ENCODE measurements around the gene SDHAF2. TPM values are rescaled to one million over a fixed set of nuclear protein-coding genes. Genes with fewer than 3 reads are reported as not detected.
"Not testable (repeated sequence)": the region's sequence is repeated elsewhere in the genome, so short reads cannot be mapped to it uniquely, and the experiment has no call there.

The SDHAF2 gene
- polyA plus RNA-seq, 3 donors = 41.9 to 45.9 (median 42.1) TPM

DNA sequence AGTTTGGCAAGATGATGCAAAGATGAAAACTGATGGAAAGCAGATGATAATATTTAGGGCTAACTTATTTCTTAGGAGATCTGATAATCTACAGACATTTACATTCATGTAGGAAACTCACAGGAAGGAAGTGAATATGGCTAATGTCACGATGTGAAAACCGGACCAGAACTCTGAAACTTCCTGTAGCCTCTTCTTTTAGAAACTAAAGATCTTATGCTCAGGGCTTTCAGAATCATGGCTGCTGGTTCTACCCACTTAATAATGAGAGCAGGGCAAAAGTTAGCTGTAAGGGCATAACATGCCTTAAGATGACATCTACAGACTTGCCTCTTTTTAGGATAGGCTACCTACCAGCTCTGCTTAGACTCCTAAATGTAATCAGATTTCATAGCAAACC, 15.4 kb upstream of the SDHAF2 start:
- no peak for DNase-seq

DNA sequence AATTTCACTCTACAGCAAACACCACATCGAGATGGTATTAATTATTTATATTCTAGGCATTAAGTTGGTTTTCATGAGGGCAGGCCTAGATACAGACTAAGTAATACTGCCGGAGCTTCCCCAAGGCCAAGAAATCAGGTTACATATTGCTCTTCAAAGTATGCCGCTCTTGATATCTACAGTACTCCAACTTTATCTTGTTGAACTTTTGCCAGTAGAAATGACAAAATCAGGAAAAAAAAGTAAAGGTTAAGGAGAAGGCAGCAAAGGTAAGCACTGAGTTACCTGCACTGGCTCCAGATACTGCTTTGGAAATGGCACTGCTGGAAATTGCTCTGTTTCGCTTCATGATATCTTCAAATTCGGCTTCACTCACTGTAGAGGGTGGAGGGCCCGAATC, 14.5 kb upstream of the SDHAF2 start:
- no peak for DNase-seq

DNA sequence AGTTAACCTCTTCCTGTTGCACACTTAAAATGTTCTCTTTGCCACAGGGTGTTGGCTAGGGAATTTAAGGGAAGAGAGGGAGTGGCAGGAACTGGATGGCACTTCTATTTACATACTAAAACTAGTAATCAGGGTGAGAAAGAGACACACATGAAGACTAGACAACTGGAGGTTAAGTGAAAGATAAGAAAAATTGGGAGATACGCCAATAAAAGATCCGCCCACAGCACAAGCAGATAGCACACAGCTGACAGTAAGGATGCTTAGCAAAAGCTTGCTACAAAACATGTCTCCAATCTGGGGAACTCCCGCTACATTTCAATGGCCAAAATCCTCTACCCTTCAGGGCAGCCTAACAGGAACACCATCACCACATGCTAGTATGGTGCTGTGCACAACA, 13.0 kb upstream of the SDHAF2 start:
- no peak for DNase-seq

DNA sequence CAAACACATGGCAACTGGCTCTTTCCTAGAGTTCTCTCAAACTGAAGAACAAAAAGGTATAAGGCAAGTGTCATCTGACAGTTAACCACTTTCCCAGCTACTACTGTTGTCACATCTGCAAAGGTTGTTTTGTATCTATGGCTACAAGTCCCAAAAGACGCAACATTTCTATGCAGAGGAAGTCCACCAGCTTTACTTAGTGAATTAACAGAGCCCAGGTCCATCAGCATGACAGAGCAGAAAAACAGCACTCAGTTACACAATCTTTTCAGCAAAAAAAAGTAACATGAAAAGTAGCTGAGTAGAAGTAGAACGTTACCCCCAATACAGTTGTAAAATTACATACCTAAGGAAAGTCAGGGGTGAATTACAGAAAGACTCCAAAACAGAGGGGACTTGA, 12.3 kb upstream of the SDHAF2 start:
- no peak for DNase-seq

DNA sequence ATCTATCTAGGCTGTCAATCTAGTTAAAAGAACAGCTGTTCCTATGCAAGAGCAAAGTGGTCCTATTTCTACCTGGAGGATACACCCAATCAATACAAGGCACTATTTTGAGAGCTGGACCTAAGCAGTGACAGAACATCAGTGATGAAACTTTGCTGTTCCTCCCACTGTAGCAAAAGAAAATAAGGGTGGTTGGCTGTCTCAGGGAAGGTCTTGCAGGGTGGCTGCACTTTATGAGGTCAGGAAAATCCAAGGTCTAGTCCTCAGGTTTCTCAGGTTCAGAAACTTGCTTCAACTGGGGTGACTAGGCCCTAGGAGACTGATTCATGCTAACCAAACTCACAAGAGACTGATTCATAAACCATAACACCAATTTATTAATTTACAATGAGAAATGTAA, 11.8 kb upstream of the SDHAF2 start:
- no peak for DNase-seq

DNA sequence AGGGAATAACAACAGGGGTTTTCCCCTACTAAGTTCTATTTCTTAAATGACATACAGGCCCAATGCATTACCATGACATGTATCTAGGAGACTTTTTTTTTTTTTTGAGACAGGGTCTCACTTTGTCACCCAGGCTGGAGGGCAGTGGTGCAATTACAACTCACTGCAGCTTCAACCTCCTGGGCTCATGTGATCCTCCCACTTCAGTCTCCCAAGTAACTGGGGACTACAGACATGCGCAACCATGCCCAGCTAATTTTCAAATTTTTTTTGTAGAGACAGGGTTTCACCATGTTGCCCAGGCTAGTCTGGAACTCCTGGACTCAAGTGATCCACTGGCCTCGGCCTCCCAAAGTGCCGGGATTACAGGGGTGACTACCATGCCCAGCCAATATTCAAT, 7.7 kb upstream of the SDHAF2 start:
- DNase-seq = no peak

DNA sequence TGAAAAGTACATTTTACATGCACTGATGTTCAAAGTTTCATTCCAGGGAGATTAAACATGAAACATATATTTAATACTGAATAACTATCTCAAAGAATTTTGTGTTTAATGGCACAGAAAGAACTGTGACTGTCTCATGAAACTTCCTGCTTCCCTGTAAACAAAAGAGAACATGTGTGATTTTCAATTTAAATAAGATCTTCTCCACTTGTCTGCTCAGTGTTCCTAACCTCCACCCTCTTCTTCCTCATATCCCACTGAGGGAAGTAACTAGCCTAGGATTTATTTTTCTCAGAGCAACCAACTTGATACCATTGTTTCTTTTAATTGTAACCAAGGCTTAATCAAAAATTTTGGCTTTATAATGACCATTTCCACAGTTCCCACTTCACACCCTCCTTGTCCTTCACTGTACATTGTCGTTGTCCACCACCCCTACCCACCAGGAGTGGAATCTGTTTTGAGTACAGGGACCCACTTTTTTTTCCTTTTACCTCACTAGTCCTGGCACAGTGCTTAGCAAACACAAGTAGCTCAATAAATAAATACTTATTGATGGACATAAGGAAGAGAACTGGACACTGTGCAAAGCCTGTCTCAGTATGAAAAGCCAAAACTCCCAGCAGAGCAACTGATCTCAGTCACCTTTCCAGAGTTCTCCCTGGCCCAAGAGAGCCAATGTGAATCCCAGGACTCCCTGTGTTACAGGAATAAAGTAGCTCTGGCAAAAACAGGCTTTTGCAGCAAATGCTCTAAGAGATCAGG, 4.4 kb upstream of the SDHAF2 start:
- DNase-seq = no peak

DNA sequence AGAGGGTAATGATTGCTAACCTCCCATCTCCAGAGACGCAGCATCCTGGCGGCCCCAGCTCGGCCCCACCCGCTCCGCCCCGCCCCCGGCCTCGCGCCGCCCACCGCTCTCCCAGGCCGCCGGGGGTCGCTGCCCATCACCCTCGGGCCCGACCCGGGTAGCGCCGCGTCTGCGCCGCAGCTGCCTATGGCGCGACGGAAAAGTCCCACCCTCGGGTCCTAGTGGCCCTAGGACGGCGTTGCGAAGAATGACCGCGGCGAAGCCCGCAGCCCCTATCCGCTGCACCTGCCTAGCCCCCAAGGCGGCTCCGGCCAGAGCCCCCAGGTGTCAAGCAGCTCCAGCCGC, 606 bp upstream of the SDHAF2 start:
- peak; percentile 60 for DNase-seq

DNA sequence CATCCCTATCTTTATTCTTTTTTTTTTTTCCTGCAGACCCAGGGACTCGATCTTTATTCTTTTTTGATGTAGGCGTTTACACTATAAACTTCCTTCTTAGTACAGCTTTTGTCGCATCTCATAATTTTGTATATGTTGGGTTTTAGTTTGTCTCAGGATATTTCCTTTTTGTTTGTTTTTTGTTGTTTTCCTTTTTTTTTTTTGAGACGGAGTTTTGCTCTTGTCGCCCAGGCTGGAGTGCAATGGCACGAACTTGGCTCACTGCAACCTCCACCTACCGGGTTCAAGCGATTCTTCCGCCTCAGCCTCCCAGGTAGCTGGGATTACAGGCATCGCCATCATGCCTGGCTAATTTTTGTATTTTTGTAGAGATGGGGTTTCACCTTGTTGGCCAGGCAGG, 915 bp downstream of the SDHAF2 start:
- DNase-seq = not testable (repeated sequence)

DNA sequence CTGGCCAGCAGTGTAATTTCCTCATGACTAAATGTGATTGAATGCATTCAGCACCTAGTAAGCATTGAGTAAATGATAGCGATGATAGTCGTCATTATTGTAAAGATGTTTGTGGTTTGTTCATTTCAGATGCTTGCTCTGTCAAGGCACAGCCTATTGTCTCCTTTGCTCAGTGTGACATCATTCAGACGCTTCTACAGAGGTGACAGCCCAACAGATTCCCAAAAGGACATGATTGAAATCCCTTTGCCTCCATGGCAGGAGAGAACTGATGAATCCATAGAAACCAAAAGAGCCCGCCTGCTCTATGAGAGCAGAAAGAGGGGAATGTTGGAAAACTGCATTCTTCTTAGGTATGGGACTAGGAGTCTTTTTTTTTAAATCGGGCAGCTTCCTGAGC, 7.6 kb downstream of the SDHAF2 start:
- DNase-seq = no peak

DNA sequence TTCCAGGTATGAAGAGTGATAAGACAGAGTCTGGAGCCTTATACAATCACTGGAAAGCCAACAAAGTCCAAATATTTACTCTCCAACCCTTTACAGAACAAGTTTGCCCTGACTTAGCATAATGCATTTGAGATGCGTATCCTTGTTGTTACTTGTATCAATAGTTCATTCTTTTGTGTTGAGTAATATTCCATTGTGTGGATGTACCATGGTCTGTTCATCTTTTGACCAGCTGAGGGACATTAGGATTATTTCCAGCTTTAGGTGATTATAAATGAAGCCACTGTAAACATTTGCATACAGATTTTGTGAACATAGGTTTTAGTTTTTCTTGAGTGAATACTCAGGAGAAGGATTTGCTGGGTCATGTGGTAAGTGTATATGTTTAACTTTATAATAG, 9.7 kb downstream of the SDHAF2 start:
- DNase-seq = no peak

DNA sequence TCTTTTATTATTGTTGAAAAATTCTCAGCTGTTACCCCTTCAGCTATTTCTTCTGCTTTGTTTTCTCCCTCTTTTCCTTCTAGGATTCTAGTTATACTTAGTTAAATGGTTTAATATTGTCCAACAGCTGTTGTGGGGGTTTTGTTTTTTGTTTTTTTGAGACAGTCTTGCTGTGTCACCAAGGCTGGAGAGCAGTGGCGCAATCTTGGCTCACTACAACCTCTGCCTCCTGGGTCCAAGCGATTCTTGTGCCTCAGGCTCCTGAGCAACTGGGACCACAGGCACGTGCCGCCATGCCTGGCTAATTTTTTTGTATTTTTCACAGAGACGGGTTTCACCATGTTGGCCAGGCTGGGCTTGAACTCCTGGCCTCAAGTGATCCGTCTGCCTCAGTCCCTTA, 12.7 kb downstream of the SDHAF2 start:
- no peak for DNase-seq

DNA sequence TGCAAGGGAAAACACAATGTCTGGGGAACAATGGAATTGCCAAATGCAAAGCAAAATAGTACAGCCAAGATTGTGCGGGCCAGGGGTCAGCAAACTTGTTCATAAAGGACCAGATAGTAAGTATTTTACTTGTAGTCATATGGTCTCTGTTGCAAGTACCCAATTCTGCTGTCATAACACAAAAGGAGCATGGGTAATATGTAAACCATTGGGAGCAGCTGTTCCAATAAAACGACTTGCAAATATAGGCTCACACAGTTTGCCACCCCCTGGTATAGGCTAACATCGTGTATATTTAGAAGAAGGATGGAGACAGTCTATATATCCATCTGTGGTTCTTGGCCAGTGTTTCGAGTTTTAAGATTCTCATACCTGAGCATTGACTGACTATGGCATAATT, 15.6 kb downstream of the SDHAF2 start:
- DNase-seq = no peak

DNA sequence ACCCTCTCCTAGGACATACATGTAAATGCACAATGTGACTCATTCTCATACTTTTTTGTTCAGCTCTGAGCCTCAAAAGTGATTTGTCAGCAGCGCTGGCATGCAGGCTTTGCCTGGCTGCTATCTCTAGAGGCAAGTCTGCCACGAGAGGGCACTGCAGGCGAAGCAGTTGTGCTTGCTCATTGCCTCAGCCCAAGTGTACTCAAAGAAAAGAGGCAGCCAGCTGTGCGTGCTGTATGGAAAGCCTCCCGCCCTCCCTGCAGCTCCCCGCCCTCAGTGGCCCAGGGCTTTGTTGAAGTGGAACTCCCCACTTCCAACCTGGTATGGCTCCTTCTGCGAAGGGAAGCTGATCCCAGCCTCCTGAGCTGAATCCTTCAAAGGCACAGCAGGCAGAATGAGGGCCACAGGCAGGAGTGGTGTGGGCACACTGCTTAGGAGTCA, 16.3 kb downstream of the SDHAF2 start:
- peak; percentile 79 for DNase-seq

DNA sequence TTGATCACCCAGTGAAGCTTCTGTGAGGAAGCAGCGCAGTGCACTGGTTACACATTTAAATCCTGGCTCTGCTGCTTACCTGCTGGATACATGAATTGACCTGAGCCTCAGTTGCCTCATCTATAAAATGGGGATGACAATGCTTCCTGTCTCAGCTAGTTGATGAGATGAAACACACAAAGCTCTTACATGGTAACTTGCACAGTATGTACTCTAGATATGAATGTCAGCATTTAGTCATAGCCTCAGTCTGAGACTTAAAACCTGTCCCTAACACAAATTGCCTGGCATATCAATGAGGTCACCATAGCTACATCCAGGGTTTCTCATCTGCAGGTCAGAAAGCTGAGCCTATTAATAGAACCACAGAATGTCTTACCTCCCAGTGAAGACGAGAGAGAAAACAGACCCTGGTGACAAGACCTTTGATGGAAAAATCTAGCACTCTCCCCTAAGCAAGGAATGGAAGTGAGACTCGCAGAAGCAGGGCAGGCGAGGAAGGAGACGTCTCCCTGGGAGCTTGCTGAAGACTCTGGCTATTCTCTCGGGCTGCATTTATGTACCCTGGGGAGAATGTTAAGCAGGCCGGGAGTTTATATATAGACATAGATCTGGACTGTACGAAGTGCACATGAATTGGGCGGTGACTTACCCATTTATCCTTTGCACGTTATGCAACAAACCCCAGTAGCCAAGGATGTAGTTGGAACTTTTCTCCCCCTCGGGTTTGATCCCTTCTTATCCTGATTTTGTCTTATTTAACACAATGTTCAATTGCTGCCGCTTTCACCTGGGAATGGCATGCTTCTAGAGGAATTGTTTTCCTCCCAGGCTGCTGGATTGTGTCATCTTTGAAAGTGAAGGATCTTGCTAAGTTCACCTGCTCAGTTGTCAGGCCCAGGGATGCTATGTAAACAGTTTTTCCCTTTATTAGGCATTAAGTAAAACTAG, 18.0 kb downstream of the SDHAF2 start:
- no peak for DNase-seq

DNA sequence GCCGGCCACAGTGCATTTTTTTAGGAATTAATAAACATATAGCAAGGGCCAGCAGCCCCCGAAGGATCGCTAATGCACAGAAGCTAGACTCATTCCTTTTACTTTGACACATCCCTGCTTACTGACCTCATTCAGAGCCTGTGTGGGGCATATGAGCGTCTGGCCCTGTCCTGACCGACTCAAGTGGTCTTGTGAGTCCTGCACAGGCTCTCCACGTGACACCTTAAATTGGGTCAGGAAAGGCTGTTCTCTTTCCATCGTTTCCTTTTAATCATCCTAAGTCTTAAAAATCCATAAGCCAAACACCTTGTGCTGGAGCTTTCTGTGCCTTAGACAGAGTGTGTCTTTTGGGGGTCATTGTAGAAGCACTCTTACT, 18.6 kb downstream of the SDHAF2 start:
- DNase-seq = no peak

DNA sequence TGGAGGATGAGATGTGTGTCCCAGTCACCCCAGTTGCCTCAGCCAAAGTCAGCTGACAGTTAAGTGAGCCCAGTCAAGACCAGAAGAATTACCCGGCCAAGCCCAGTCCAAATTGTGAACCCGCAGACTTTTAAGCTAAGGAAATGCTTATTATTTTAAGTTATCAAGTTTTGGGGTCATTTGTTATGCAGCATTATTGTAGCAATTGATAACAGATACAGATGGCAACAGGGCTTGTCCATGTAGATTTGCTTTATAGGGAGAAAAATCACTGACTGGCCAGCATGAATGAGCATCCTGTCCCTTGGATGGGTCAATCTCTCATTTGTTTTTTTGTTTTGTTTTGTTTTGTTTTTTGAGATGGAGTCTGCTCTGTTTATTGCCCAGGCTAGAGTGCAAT, 22.9 kb downstream of the SDHAF2 start:
- no peak for DNase-seq

DNA sequence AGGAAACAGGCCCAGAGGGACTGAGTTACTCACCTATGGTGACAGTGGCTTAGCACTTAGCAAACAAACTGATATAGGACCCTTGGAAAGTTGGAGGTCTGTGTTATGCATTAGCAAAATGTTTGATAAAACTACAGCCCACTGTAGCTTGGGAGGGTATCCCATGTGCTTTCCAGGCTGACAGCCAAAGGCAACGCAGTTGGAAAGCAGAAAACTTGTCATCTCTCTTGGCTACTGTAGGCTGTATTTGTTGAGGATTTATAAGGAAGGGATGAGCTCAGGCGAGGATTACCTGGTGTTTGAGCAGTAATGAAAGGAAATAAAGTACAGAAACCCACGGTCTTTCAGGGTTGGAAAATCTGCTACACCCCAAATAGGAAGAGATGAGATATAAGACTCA, 23.8 kb downstream of the SDHAF2 start:
- no peak for DNase-seq

DNA sequence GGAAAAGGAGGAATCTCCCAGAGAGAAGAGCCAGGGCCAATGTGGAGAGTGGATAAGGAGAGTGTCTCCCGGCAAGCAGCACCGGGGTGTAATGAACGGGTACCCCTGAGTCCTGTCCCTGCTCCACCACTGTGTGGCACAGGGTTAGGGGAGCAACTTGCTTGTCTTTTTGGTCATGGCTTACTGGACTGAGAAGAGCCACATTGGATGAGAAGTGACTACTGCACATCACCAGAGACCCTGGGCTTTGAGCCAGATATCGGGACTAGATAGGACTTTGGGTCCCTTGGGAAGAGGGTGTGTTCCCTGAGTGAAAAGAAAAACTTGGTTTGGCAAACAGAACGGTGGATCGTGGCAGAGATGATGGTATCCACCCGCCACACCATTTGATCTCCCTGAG, 24.6 kb downstream of the SDHAF2 start:
- no peak for DNase-seq

DNA sequence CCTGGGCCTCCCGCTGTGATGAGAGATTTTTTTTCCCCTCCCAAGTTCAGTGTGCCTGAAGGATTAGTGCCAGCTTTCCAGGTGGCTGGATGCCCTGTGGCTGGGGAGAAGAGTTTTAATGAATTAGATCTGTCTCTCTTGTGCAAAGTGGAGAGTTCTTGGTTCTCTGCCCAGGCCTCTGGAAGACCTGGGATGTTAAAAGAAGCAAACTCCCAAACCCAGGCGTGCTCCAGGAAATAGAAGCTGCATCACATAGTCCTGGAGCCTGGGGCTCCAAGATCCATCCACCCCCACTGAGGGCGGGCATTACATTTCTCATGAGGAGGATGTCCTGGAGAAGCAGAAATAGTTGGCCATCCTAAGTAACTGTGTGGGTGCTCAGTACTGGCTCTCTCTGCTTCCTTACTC, 30.6 kb downstream of the SDHAF2 start:
- no peak for DNase-seq

DNA sequence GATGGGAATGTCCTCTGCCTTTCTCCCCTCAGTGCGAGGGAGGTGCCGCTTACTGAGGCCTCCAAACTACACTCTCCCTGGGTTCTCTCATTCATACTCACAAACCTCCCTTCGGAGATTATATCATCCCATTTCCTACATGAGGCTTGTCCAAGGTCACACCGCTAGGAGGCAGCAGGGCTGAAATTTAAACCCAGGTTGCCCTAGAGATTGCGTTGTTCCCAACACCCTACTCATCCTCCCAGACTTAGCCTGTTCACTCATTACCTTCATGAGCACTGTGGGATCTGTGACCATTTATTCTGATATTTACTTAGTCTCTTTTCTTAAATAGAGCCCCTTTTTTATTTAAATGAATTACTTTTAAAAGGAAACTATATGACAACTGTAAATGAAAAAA, 31.1 kb downstream of the SDHAF2 start:
- no peak for DNase-seq

DNA sequence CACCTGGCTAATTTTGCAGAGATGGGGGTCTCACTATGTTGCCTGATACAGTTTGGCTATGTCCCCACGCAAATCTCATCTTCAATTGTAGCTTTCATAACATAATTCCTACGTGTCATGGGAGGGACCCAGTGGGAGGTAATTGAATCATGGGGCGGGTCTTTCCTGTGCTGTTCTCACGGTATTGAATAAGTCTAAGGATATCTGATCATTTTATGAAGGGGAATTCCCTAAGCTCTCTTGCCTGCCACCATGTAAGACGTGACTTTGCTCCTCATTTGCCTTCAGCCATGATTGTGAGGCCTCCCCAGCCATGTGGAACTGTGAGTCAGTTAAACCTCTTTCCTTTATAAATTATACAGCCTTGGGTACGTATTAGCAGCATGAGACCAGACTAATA, 37.7 kb downstream of the SDHAF2 start:
- DNase-seq = not testable (repeated sequence)

DNA sequence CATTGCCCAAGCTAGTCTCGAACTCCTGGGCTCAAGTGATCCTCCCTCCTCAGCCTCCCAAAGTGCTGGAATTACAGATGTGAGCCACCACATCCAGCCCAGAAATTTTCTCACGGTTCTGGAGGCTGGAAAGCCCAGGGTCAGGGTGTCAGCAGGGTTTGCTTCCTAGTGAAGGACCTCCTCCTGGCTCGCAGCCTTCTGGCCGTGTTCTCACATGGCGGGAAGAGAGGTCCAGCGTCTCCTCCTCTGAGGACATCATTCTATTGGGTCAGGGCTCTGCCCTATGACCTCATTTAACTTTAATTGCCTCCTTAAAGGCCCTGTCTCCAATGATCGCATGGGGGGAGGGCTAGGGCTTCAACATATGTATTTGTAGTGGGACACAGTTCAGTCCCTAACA, 38.1 kb downstream of the SDHAF2 start:
- no peak for DNase-seq
